GM10847 (cell line): ENCODE measurements around the gene HHAT.

Experiments used
- POLR2A ChIP-seq: IDR thresholded peaks from 2 replicates; pipeline ENCODE4 v1.6.1; 2011; ENCODE audit not compliant: insufficient read length; ENCODE audit errors: extremely low read depth

Gene HHAT

GRCh38 chr1:210335001-210335400 is 6.3 kb downstream of the HHAT start:
- TF ChIP-seq POLR2A = no peak

DNA sequence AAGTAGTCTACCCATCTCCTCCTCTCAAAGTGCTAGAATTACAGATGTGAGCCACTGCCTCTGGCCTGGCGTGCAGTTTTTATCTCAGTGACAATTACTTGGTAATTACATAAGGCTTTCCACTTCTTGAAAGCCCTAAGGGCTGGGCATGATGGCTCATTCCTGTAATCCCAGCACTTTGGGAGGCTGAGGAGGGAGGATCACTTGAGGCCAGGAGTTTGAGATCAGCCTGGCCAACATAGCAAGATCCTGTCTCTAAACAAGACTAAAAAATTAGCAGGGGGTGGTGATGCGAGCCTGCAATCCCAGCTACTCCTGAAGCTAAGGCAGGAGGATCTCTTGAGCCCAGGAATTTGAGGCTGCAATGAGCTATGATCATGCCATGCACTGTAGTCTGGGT is 7.7 kb downstream of the HHAT start:
- no peak for TF ChIP-seq POLR2A

DNA sequence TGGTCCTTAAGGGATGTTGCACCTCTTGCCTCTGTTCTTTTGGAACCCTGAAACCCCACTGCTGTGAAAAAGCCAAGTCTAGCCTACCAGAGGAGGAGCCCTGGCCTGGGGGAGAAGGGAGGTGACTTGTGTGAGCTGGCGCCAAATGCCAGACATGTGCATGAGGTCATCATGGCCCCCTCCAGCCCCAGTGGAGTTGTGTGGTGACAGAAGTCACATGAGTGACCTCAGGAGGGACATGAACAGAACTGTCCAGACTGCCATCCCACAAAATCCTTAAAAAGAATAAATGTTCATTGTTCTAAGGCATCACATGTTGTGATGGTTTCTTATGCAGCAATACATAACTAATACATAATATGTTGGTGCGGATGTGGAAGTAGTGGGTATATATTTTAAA is 10.8 kb downstream of the HHAT start:
- TF ChIP-seq POLR2A = no peak

GRCh38 chr1:210340311-210340710 is 11.6 kb downstream of the HHAT start:
- TF ChIP-seq POLR2A = no peak

GRCh38 chr1:210340841-210341240 is 12.1 kb downstream of the HHAT start:
- no peak for TF ChIP-seq POLR2A

- no peak for TF ChIP-seq POLR2A
Measured at GRCh38 chr1:210342986-210343780, 14.5 kb downstream of the HHAT start.

DNA sequence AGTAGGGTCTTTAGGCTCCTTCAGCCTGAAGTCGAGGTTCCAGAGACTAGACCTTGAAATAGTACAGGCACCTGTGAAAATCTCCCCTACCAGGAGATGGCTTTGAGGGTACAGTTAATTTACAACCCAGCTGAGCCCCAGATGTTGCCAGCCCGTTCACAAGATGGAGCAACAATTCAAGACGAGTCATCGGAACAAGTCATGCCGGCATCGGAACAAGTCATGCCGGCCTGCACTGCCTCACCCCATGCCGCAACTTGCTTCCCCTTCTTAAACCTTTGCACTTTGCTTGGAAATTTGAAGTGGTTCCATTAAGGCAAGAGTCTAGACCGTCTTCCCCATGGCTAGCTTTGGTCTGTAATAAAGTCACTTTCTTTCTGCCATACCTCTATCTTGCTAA is 16.0 kb downstream of the HHAT start:
- TF ChIP-seq POLR2A = no peak

- TF ChIP-seq POLR2A = no peak
Measured at GRCh38 chr1:210347112-210347511, 18.4 kb downstream of the HHAT start.

DNA sequence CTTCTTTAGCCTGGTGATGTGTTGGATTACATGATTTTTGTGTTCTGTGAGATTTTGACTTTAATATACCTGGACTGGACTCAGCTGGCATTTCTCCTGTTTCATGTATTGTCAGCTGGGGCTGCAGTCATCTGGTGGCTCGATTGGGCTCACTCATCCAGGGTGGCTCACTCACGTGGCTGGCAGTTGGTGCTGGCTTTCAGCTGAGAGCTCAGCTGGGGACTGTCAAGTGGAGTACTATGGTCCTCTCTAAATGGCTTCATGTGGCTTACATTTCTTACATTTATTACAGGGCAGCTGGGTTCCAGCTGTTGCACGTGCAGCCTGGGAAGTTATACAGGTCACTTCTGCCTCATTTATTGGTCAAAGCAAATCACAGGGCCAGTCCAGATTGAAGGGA is 22.8 kb downstream of the HHAT start:
- no peak for TF ChIP-seq POLR2A

DNA sequence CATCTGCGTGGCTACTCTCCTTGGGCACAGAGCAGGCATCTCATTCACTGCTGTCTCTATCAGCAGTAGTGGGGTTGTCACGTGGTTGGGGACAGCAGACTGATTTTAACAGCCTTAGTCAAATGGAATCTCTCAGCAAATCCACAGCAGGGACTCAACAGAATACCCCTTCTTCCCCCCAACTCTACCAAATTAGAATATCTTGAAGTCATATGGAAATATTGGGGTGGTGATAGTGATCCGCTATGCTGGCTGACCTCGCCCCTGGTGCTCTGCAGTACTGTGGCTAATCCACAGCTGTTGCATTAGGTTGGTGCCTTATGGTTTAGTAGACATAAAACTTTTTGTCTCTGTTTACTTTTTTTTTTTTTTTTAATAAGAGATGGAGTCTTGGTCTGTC is 23.9 kb downstream of the HHAT start:
- TF ChIP-seq POLR2A = no peak

DNA sequence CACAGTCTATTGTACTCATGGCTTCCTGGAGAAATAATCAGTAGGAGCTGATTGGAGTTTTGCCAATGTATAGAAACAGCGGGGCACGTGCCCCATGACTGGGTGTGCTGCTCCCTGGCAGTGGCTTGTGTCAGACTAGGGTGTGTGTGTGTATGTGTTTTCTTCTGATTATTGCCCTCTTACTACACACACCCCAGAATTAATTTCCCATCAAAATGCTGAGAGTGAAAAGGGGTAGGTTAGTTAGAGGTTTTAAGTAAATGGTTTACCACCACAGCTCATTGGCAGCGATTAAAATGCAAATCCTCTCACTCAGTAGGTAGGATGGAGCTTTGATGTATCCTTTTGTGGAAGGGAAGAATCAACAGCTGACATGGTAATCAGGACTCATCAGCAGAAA is 29.9 kb downstream of the HHAT start:
- no peak for TF ChIP-seq POLR2A

DNA sequence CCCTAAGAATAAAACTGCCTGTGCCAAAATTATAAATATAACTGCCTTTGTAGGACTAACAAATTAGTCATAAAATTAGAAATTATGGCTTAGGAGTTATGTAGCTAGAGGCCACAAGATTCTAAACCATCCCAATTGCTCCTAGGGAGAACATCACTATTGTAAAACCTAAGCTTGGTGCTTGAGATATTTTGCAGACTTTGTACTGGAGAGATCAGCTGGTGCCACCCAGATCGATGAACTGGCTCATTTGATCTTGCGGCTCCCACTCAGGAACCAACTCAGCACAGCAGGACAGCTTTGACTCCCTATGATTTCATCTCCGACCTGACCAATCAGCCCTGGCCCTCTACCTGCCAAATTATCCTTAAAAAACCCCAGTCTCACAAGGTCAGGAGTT is 30.6 kb downstream of the HHAT start:
- no peak for TF ChIP-seq POLR2A

DNA sequence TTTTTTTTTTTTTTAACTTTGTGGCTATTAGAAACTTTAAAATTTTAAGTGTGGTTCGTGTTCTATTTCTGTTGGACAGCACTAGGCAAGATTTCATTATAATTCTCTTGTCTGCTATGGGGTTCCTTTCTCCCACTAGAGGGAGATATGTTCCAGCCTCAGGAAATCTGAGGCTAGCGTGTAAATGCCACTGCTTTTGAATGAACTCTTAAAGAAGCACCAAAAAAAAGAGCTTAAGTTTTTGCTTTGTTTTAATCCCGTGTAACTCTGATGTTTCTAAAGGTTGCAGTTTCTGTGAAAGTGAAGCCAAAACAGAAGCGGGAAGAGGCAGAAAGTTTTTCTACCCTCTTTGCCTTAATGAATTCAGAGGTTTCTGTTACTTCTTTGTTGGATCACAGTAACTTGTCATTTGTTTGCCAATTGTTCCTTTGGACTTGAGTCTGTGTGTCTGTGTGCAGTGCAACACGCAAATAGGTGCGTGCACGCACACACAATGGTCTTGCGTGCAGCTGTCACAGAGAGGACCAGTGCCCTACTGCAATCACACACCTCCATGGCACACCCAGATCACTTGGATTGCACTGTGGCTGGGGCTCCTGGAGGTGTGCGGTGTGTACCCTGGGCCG is 32.3 kb downstream of the HHAT start:
- TF ChIP-seq POLR2A = no peak

GRCh38 chr1:210361665-210362064 is 33.0 kb downstream of the HHAT start:
- TF ChIP-seq POLR2A = no peak

- no peak for TF ChIP-seq POLR2A
Measured at GRCh38 chr1:210362526-210362925, 33.8 kb downstream of the HHAT start.

GRCh38 chr1:210363119-210363518 is 34.4 kb downstream of the HHAT start:
- no peak for TF ChIP-seq POLR2A

DNA sequence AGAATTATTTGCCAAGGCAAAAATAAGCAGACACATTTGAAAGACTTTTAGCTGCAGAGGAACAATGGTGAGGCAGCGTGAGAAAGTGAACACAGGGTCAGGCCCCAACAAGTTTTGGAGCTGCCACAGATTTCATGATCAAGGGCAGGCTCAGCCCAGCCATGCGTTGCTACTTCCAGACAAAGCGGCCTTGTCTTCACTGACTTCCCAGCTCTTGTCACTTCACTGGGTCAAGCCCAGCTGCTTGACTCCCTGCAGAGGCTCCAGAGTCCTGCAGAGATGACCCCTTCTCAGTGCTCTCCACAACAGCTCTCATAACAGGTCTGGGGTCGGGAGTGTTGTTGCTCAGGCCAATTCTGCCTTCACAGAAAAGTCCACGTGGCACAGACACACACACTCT is 35.8 kb downstream of the HHAT start:
- no peak for TF ChIP-seq POLR2A
